HepG2 (cell line): ENCODE results near the gene TENT5A. TPM values are rescaled to one million over a fixed set of nuclear protein-coding genes. Genes with fewer than 3 reads are reported as not detected.

ENCODE experiments used
- AKAP8 ChIP-seq: sonication (generic); formaldehyde crosslinking; IDR thresholded peaks from 2 replicates; pipeline ENCODE4 v1.5.1; 2020; ENCODE audit warnings: mild to moderate bottlenecking, missing genetic modification reagents
- ARNT2 ChIP-seq: sonication (generic); formaldehyde crosslinking; IDR thresholded peaks from 2 replicates; pipeline ENCODE4 v1.8.0; 2022; ENCODE audit warnings: mild to moderate bottlenecking, low read depth, missing genetic modification reagents, moderate library complexity
- DR1 ChIP-seq: sonication (generic); formaldehyde crosslinking; IDR thresholded peaks from 2 replicates; pipeline ENCODE4 v1.8.0; 2021; ENCODE audit warnings: mild to moderate bottlenecking, missing genetic modification reagents, inconsistent platforms
- FOXJ3 ChIP-seq: sonication (generic); formaldehyde crosslinking; IDR thresholded peaks from 2 replicates; pipeline ENCODE4 v1.4.0; 2020; ENCODE audit warnings: missing genetic modification reagents, mild to moderate bottlenecking, borderline replicate concordance
- GFI1 ChIP-seq: sonication (generic); formaldehyde crosslinking; IDR thresholded peaks from 2 replicates; pipeline ENCODE4 v1.5.0; 2020; ENCODE audit warnings: missing genetic modification reagents, mild to moderate bottlenecking, borderline replicate concordance
- HDAC1 ChIP-seq: sonication (generic); formaldehyde crosslinking; IDR thresholded peaks from 2 replicates; pipeline ENCODE4 v1.5.1; 2020; ENCODE audit warnings: mild to moderate bottlenecking, missing genetic modification reagents
- HMGXB3 ChIP-seq: sonication (generic); formaldehyde crosslinking; IDR thresholded peaks from 2 replicates; pipeline ENCODE4 v1.4.0; 2020; ENCODE audit warnings: missing genetic modification reagents, borderline replicate concordance
- HNRNPH1 ChIP-seq: fragments of 200-400 bp; formaldehyde crosslinking; optimal IDR thresholded peaks from 2 replicates; pipeline ENCODE3; 2017; ENCODE audit warnings: mild to moderate bottlenecking, low read depth, low read length
- HNRNPUL1 ChIP-seq: fragments of 200-400 bp; formaldehyde crosslinking; IDR thresholded peaks from 2 replicates; pipeline ENCODE4 v1.6.1; 2017; ENCODE audit warnings: low read depth, mild to moderate bottlenecking, low read length, moderate library complexity
- KLF9 ChIP-seq: IDR thresholded peaks from 2 replicates; pipeline ENCODE4 v1.6.1; 2016; ENCODE audit warnings: low read depth
- MAFK ChIP-seq, 2 experiments: IDR thresholded peaks in 1 of 2; conservative IDR thresholded peaks in 1 of 2; 2 replicates each; pipeline ENCODE4 v1.6.1; 2011; ENCODE audit warnings: improper control_type of control experiment in 2 of 2, low read length in 2 of 2
- MYC ChIP-seq: sonication (generic); formaldehyde crosslinking; IDR thresholded peaks from 2 replicates; pipeline ENCODE4 v1.9.0; 2021; ENCODE audit warnings: missing genetic modification reagents, borderline replicate concordance
- NAIF1 ChIP-seq: sonication (generic); formaldehyde crosslinking; IDR thresholded peaks from 2 replicates; pipeline ENCODE4 v1.5.0; 2020; ENCODE audit warnings: mild to moderate bottlenecking, missing genetic modification reagents, borderline replicate concordance
- NFE2 ChIP-seq: sonication (generic); formaldehyde crosslinking; IDR thresholded peaks from 2 replicates; pipeline ENCODE4 v1.4.0; 2020; ENCODE audit warnings: missing genetic modification reagents
- ONECUT2 ChIP-seq: sonication (generic); formaldehyde crosslinking; IDR thresholded peaks from 2 replicates; pipeline ENCODE4 v1.4.0; 2020; ENCODE audit warnings: missing genetic modification reagents
- RNF2 ChIP-seq: fragments of 450-650 bp; conservative IDR thresholded peaks from 2 replicates; pipeline ENCODE4 v1.6.1; 2016; ENCODE audit warnings: low read depth
- SATB2 ChIP-seq: sonication (generic); formaldehyde crosslinking; IDR thresholded peaks from 2 replicates; pipeline ENCODE4 v1.5.0; 2020; ENCODE audit warnings: missing genetic modification reagents
- SMARCE1 ChIP-seq: fragments of 450-650 bp; IDR thresholded peaks from 2 replicates; pipeline ENCODE4 v1.6.1; 2017; ENCODE audit warnings: borderline replicate concordance
- THRA ChIP-seq: sonication (generic); formaldehyde crosslinking; IDR thresholded peaks from 2 replicates; pipeline ENCODE4 v1.4.0; 2020; ENCODE audit warnings: missing genetic modification reagents, borderline replicate concordance
- THYN1 ChIP-seq: sonication (generic); formaldehyde crosslinking; IDR thresholded peaks from 2 replicates; pipeline ENCODE4 v1.8.1; 2023; ENCODE audit warnings: low read depth, mild to moderate bottlenecking, moderate library complexity, missing genetic modification reagents, borderline replicate concordance
- ZC3H4 ChIP-seq: sonication (generic); formaldehyde crosslinking; IDR thresholded peaks from 2 replicates; pipeline ENCODE4 v1.4.0; 2020; ENCODE audit warnings: missing genetic modification reagents, borderline replicate concordance
- ZFP41 ChIP-seq: sonication (generic); formaldehyde crosslinking; IDR thresholded peaks from 2 replicates; pipeline ENCODE4 v1.4.0; 2020; ENCODE audit warnings: mild to moderate bottlenecking, missing genetic modification reagents, borderline replicate concordance
- ZFP90 ChIP-seq: sonication (generic); formaldehyde crosslinking; IDR thresholded peaks from 2 replicates; pipeline ENCODE4 v1.8.0; 2022; ENCODE audit warnings: missing genetic modification reagents, mild to moderate bottlenecking, inconsistent platforms, borderline replicate concordance
- ZNF296 ChIP-seq: sonication (generic); formaldehyde crosslinking; conservative IDR thresholded peaks from 2 replicates; pipeline ENCODE4 v1.5.0; 2020; ENCODE audit warnings: mild to moderate bottlenecking, missing genetic modification reagents
- ZNF431 ChIP-seq: sonication (generic); formaldehyde crosslinking; IDR thresholded peaks from 2 replicates; pipeline ENCODE4 v1.9.0; 2022; ENCODE audit warnings: missing genetic modification reagents, low read depth, mild to moderate bottlenecking, borderline replicate concordance
- ZNF709 ChIP-seq: sonication (generic); formaldehyde crosslinking; IDR thresholded peaks from 2 replicates; pipeline ENCODE4 v1.5.0; 2020; ENCODE audit warnings: mild to moderate bottlenecking, missing genetic modification reagents
- polyA plus RNA-seq, 8 experiments: library from polyadenylated mRNA; depleted of rRNA in 3 of 8; stranded (reverse) in 7 of 8; unstranded in 1 of 8; fragments of >200 nt; fragmentation: Illumina TruSeq in 4 of 8; extraction: Trizol in 4 of 8; gene quantifications; 2 replicates each; pipeline versions ENCODE4 v1.2.1 to v1.2.3, GENCODE V29; 2011 to 2016; ENCODE audit warnings: low read depth in 4 of 8, missing spikeins in 1 of 8, mixed read lengths in 1 of 8; ENCODE audit not compliant: insufficient read depth in 1 of 8
- total RNA-seq, 5 experiments: library from RNA; depleted of rRNA; stranded (reverse); fragments of >200 nt; fragmentation: Illumina TruSeq; extraction: Trizol; gene quantifications; 2 replicates each; pipeline ENCODE4 v1.2.3, GENCODE V29; 2016; ENCODE audit warnings: low read depth in 1 of 5

TENT5A gene
- total and polyA plus RNA-seq, 2 of the 13 experiments (the other 11 are each of a cell fraction or from before 2014, with no cell fraction given), result 8.0 to 13.8 TPM

GRCh38 chr6:81752084-81752920 lies at the start of gene TENT5A (continued):
- no peak for TF ChIP-seq HMGXB3 (CRISPR knock-in tag)
- TF ChIP-seq GFI1 (CRISPR knock-in tag), result 0 out of 2 replicates have a peak, but pooled peaks have one; percentile 3
- TF ChIP-seq HNRNPUL1, result no peak
- TF ChIP-seq ZFP41 (CRISPR knock-in tag), result no peak; the same call in 1 of the 2 replicates
- no peak for TF ChIP-seq AKAP8 (CRISPR knock-in tag)
- no peak; the same call in 1 of the 2 replicates for TF ChIP-seq ARNT2
- TF ChIP-seq ONECUT2 (CRISPR knock-in tag), result no peak
- no peak for TF ChIP-seq THYN1 (CRISPR knock-in tag)
- no peak for TF ChIP-seq DR1 (CRISPR knock-in tag)
- 0 out of 2 replicates have a peak, but pooled peaks have one; percentile 35 for TF ChIP-seq HDAC1
- no peak for TF ChIP-seq SMARCE1
- 0 out of 2 replicates have a peak, but pooled peaks have one; percentile 38 for TF ChIP-seq ZNF709 (CRISPR knock-in tag)
- TF ChIP-seq NAIF1 (CRISPR knock-in tag), result no peak
- no peak; the same call in 1 of the 2 replicates for TF ChIP-seq ZFP90 (CRISPR knock-in tag)
- TF ChIP-seq KLF9, result no peak
- TF ChIP-seq RNF2, result no peak
- TF ChIP-seq THRA (CRISPR knock-in tag), result no peak
- no peak for TF ChIP-seq NFE2
- TF ChIP-seq FOXJ3, result no peak
- no peak for TF ChIP-seq ZNF296
- no peak for TF ChIP-seq ZC3H4 (CRISPR knock-in tag)
- TF ChIP-seq ZNF431 (CRISPR knock-in tag), result no peak
- no peak for TF ChIP-seq HNRNPH1
- no peak for TF ChIP-seq MAFK (conservative IDR thresholded peaks at IDR 0.05 in 1 of 2, IDR thresholded peaks at IDR 0.05 in 1 of 2; ENCODE audit: low read length in 2 of 2)
- no peak for TF ChIP-seq SATB2
- peak; percentile 43 for TF ChIP-seq MYC (CRISPR knock-in tag)
